H9 (cell line): ENCODE results near the gene FAF1. TPM values are rescaled to one million over a fixed set of nuclear protein-coding genes. Genes with fewer than 3 reads are reported as not detected.

Experiments
- DNase-seq: peaks from one replicate; pipeline ENCODE4 v3.0.0-alpha.2; 2017
- H2AFZ ChIP-seq: one replicate; pipeline ENCODE4 v1.6.1; 2013; ENCODE audit warnings: mild to moderate bottlenecking, low read length, control low read depth, moderate library complexity
- H2AK5ac ChIP-seq: 2 replicates; pipeline ENCODE4 v1.6.1; 2013; ENCODE audit warnings: low read length, control low read depth, mixed read lengths; ENCODE audit not compliant: insufficient read length
- H2BK120ac ChIP-seq: one replicate; pipeline ENCODE4 v1.6.1; 2013; ENCODE audit warnings: low read depth, mild to moderate bottlenecking, low read length, control low read depth, inconsistent platforms; ENCODE audit not compliant: poor library complexity, severe bottlenecking
- H2BK12ac ChIP-seq: 2 replicates; pipeline ENCODE4 v1.6.1; 2013; ENCODE audit warnings: low read length, control low read depth, mixed read lengths, low read depth; ENCODE audit not compliant: insufficient read length
- H2BK15ac ChIP-seq: 2 replicates; pipeline ENCODE4 v1.6.1; 2013; ENCODE audit warnings: low read depth, low read length, control low read depth
- H2BK20ac ChIP-seq: one replicate; pipeline ENCODE4 v1.6.1; 2013; ENCODE audit warnings: low read depth, mild to moderate bottlenecking, low read length, control low read depth, inconsistent platforms; ENCODE audit not compliant: poor library complexity, severe bottlenecking
- H2BK5ac ChIP-seq: 2 replicates; pipeline ENCODE4 v1.6.1; 2013; ENCODE audit warnings: low read length, control low read depth, mixed read lengths; ENCODE audit not compliant: insufficient read length
- H3K14ac ChIP-seq: 2 replicates; pipeline ENCODE4 v1.6.1; 2013; ENCODE audit warnings: low read length, control low read depth; ENCODE audit not compliant: insufficient read depth
- H3K18ac ChIP-seq: 2 replicates; pipeline ENCODE4 v1.6.1; 2013; ENCODE audit warnings: low read depth, mild to moderate bottlenecking, mixed read lengths, low read length, control low read depth; ENCODE audit not compliant: insufficient read length
- H3K23ac ChIP-seq: 2 replicates; pipeline ENCODE4 v1.6.1; 2013; ENCODE audit warnings: low read length, control low read depth, mixed read lengths, low read depth; ENCODE audit not compliant: insufficient read length
- H3K23me2 ChIP-seq: 2 replicates; pipeline ENCODE4 v1.6.1; 2013; ENCODE audit warnings: low read depth, mild to moderate bottlenecking, mixed read lengths, low read length, control low read depth; ENCODE audit not compliant: insufficient read length, poor library complexity, severe bottlenecking
- H3K27ac ChIP-seq: 2 replicates; pipeline ENCODE4 v1.5.1; 2013; ENCODE audit warnings: low read length, control low read depth, mixed read lengths, low read depth; ENCODE audit not compliant: insufficient read length
- H3K27me3 ChIP-seq: 2 replicates; pipeline ENCODE4 v1.6.1; 2013; ENCODE audit warnings: low read length, control low read depth, inconsistent platforms; ENCODE audit not compliant: insufficient read depth
- H3K4ac ChIP-seq: 2 replicates; pipeline ENCODE4 v1.6.1; 2013; ENCODE audit warnings: low read depth, mild to moderate bottlenecking, control low read depth, inconsistent platforms, low read length, moderate library complexity
- H3K4me1 ChIP-seq: 2 replicates; pipeline ENCODE4 v1.6.1; 2013; ENCODE audit warnings: low read length, control low read depth, inconsistent platforms; ENCODE audit not compliant: insufficient read depth
- H3K4me2 ChIP-seq: 2 replicates; pipeline ENCODE4 v1.6.1; 2013; ENCODE audit warnings: low read length, control low read depth, mixed read lengths; ENCODE audit not compliant: insufficient read length, insufficient read depth
- H3K56ac ChIP-seq: 2 replicates; pipeline ENCODE4 v1.6.1; 2013; ENCODE audit warnings: low read depth, mild to moderate bottlenecking, mixed read lengths, low read length, control low read depth; ENCODE audit not compliant: insufficient read length
- H3K79me1 ChIP-seq: 2 replicates; pipeline ENCODE4 v1.6.1; 2013; ENCODE audit warnings: low read depth, mild to moderate bottlenecking, moderate library complexity, low read length, control low read depth, inconsistent platforms; ENCODE audit not compliant: insufficient read depth, poor library complexity, severe bottlenecking
- H3K79me2 ChIP-seq: 2 replicates; pipeline ENCODE4 v1.6.1; 2013; ENCODE audit warnings: low read length, control low read depth, inconsistent platforms; ENCODE audit not compliant: insufficient read depth
- H3K9ac ChIP-seq: 2 replicates; pipeline ENCODE4 v1.6.1; 2013; ENCODE audit warnings: low read length, control low read depth, mixed read lengths; ENCODE audit not compliant: insufficient read length; ENCODE audit errors: extremely low read depth
- H3K9me3 ChIP-seq: one replicate; pipeline ENCODE4 v1.6.1; 2013; ENCODE audit warnings: low read depth, low read length, inconsistent platforms; ENCODE audit not compliant: control insufficient read depth
- H3T11ph ChIP-seq: one replicate; pipeline ENCODE4 v1.6.1; 2013; ENCODE audit warnings: mild to moderate bottlenecking, low read length, control low read depth, inconsistent platforms
- H4K20me1 ChIP-seq: one replicate; pipeline ENCODE4 v1.6.1; 2013; ENCODE audit not compliant: control insufficient read depth, insufficient read length, insufficient read depth
- H4K5ac ChIP-seq: 2 replicates; pipeline ENCODE4 v1.6.1; 2013; ENCODE audit warnings: low read depth, mild to moderate bottlenecking, mixed read lengths, low read length, control low read depth; ENCODE audit not compliant: insufficient read length
- H4K8ac ChIP-seq: replicated peaks from 2 replicates; pipeline ENCODE4 v1.6.1; 2013; ENCODE audit warnings: low read length, control low read depth, mixed read lengths, low read depth; ENCODE audit not compliant: insufficient read length
- H4K91ac ChIP-seq: 2 replicates; pipeline ENCODE4 v1.6.1; 2013; ENCODE audit warnings: low read depth, mild to moderate bottlenecking, moderate library complexity, mixed read lengths, low read length, control low read depth; ENCODE audit not compliant: insufficient read length
- H3K27ac Mint-ChIP-seq, 3 experiments: 2 replicates in 2 of 3; 3 replicates in 1 of 3; pipeline ENCODE4 v1.8.0; 2020 to 2021; ENCODE audit warnings: mixed read lengths in 3 of 3, mild to moderate bottlenecking in 1 of 3, moderate library complexity in 1 of 3
- H3K27me3 Mint-ChIP-seq: 2 replicates; pipeline ENCODE4 v1.8.0; 2021; ENCODE audit warnings: low read depth, mild to moderate bottlenecking, moderate library complexity, mixed read lengths
- H3K36me3 Mint-ChIP-seq, 3 experiments: 2 replicates in 2 of 3; 3 replicates in 1 of 3; pipeline ENCODE4 v1.8.0; 2020 to 2021; ENCODE audit warnings: low read depth in 3 of 3, mixed read lengths in 3 of 3; ENCODE audit not compliant: insufficient read depth in 1 of 3
- H3K4me1 Mint-ChIP-seq, 2 experiments: 2 replicates each; pipeline ENCODE4 v1.8.0; 2020; ENCODE audit warnings: mixed read lengths in 2 of 2
- H3K4me3 Mint-ChIP-seq, 2 experiments: 2 replicates in 1 of 2; 3 replicates in 1 of 2; pipeline ENCODE4 v1.8.0; 2020 to 2021; ENCODE audit warnings: mild to moderate bottlenecking in 2 of 2, mixed read lengths in 2 of 2, moderate library complexity in 1 of 2
- H3K9me3 Mint-ChIP-seq, 2 experiments: 2 replicates in 1 of 2; 3 replicates in 1 of 2; pipeline ENCODE4 v1.8.0; 2020; ENCODE audit warnings: mild to moderate bottlenecking in 2 of 2, mixed read lengths in 2 of 2, moderate library complexity in 1 of 2
- WGBS: extraction: QIAGEN DNeasy Blood & Tissue Kit; methylation state at CpG from one replicate; pipeline ENCODE4 v1.1.7; 2013; ENCODE audit warnings: missing lambda C conversion rate, low lambda C conversion rate, mixed read lengths; ENCODE audit not compliant: insufficient read length; ENCODE audit errors: extremely low coverage; 5-methylcytosine and 5-hydroxymethylcytosine counted together
- total RNA-seq: library from RNA; stranded (reverse); gene quantifications from 2 replicates; pipeline ENCODE4 v1.2.1, GENCODE V29; 2021
- TF ChIP-seq, protein P1 (sequence below): fragments of 200-600 bp; sonication (generic); conservative IDR thresholded peaks from 3 replicates; pipeline ENCODE4 v1.8.0; 2021; ENCODE audit warnings: antibody characterized with exemption, mild to moderate bottlenecking

The FAF1 gene
- total RNA-seq, 1 experiment from 2014 or later = 60.8 TPM

DNA sequence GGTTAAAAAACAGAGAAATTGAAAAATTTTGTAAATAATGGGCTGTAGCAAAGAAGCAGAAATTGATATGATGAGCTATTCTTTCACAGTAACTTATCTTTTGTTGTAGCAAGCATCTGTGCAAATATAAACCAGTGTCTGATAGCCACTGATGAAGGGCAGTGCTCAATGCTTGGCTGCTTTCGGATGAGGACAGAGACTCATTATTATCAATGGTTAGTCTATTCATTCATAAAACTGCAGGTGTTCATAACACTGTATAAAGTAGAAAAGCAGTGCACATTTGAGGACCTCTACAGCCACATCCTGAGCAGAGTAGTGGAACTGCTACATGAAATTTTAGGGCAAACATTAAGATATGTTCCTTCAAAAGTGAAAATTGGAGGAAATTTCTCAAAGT, 107.2 kb downstream of the FAF1 start:
- H3K56ac ChIP-seq = no peak overlapping the region
- H3K4ac ChIP-seq = no peak overlapping the region
- no CpG with 5 or more reads among the region's 1 CpG for WGBS
- H2BK15ac ChIP-seq = no peak overlapping the region
- H3K4me2 ChIP-seq = no peak overlapping the region
- no peak overlapping the region for H3T11ph ChIP-seq
- no peaks in the 10 kb centered on the region for H3K23me2 ChIP-seq
- peaks cover under 1 to 2% of the 10 kb centered on the region in 2 experiments; a peak in 2 of 5 replicates for H3K9me3 Mint-ChIP-seq
- no peak overlapping the region for H2BK20ac ChIP-seq
- no peaks in the 10 kb centered on the region for H3K4me1 Mint-ChIP-seq
- H3K79me2 ChIP-seq = no peaks in the 10 kb centered on the region; the same call in 1 of the 2 replicates
- H2AK5ac ChIP-seq = no peak overlapping the region
- no peaks in the 10 kb centered on the region for H4K20me1 ChIP-seq
- TF ChIP-seq, protein P1, sequence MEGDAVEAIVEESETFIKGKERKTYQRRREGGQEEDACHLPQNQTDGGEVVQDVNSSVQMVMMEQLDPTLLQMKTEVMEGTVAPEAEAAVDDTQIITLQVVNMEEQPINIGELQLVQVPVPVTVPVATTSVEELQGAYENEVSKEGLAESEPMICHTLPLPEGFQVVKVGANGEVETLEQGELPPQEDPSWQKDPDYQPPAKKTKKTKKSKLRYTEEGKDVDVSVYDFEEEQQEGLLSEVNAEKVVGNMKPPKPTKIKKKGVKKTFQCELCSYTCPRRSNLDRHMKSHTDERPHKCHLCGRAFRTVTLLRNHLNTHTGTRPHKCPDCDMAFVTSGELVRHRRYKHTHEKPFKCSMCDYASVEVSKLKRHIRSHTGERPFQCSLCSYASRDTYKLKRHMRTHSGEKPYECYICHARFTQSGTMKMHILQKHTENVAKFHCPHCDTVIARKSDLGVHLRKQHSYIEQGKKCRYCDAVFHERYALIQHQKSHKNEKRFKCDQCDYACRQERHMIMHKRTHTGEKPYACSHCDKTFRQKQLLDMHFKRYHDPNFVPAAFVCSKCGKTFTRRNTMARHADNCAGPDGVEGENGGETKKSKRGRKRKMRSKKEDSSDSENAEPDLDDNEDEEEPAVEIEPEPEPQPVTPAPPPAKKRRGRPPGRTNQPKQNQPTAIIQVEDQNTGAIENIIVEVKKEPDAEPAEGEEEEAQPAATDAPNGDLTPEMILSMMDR = no peak
- H2BK5ac ChIP-seq = no peak overlapping the region
- H4K91ac ChIP-seq = no peak overlapping the region
- H2BK12ac ChIP-seq = no peak overlapping the region
- H3K27me3 ChIP-seq = no peaks in the 10 kb centered on the region; the same call in 1 of the 2 replicates
- no peak overlapping the region for H3K23ac ChIP-seq
- H4K5ac ChIP-seq = no peak overlapping the region
- no peak overlapping the region for H3K14ac ChIP-seq
- no peak overlapping the region for H3K27ac Mint-ChIP-seq
- no peaks in the 10 kb centered on the region for H3K4me1 ChIP-seq
- no peak for DNase-seq
- H4K8ac ChIP-seq = no peak overlapping the region
- H3K4me3 Mint-ChIP-seq = no peak overlapping the region
- no peak overlapping the region for H2AFZ ChIP-seq
- H3K27me3 Mint-ChIP-seq = no peaks in the 10 kb centered on the region
- no peak overlapping the region for H3K18ac ChIP-seq
- no peak overlapping the region for H3K27ac ChIP-seq
- no peaks in the 10 kb centered on the region for H3K79me1 ChIP-seq
- no peak overlapping the region for H3K9ac ChIP-seq
- peaks cover 0 to 8% (median 0%) of the 10 kb centered on the region in 3 experiments; a peak in 2 of 7 replicates for H3K36me3 Mint-ChIP-seq
- H2BK120ac ChIP-seq = no peak overlapping the region
- H3K9me3 ChIP-seq = no peaks in the 10 kb centered on the region
